ENCODE data around the gene MYL5. TPM values are rescaled to one million over a fixed set of nuclear protein-coding genes. Genes with fewer than 3 reads are reported as not detected.
"Not testable (repeated sequence)": the region's sequence is repeated elsewhere in the genome, so short reads cannot be mapped to it uniquely, and the experiment has no call there.

The MYL5 gene
- total RNA-seq, 1 experiment from 2014 or later, result 29.8 TPM

DNA sequence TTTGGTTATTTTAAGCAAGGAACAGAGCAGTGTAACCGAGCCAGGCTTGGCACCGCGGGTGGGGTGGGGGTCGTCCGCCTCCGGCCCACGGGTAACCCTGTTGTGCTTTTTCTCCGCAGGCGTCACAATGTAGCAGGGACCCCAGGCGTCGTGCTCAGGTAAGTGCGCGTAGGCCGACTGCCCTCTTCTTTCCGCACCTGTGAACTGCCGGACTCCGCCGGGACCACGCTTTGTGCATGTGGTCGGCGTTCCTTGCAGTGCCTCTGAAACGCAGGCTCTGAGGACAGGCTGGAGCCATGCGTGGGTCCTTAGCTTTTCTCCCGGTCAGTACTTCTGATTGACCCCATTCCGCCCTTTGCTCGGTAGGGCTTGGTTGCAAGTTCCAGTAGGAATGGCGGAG lies 56.2 kb downstream of the MYL5 start:
- peaks cover 30% of the 10 kb centered on the region for H4K20me1 ChIP-seq (ENCODE audit: insufficient read depth)
- ChIA-PET CTCF (no interaction called here), POLR2A (ENCODE audit: unreplicated experiment) (no interaction called here)
- 0 out of 2 replicates have a peak, but pooled peaks cover 4% of the 10 kb centered on the region for H3K79me2 ChIP-seq (ENCODE audit: low read depth)
- no peaks in the 10 kb centered on the region for H3K4me1 ChIP-seq (replicated peaks; ENCODE audit: insufficient read depth)
- H2AFZ ChIP-seq, result no peak overlapping the region
- H3K4me3 ChIP-seq, result no peak overlapping the region
- H3K27me3 ChIP-seq (ENCODE audit: insufficient read depth, low read depth), result no peaks in the 10 kb centered on the region
- no TSS peak for BruUV-seq (replicated peaks)
- H3K36me3 ChIP-seq (ENCODE audit: low read depth), result 0 out of 2 replicates have a peak, but pooled peaks cover 4% of the 10 kb centered on the region
- DNase-seq, result no peak
- no peak overlapping the region for H3K27ac ChIP-seq
- H3K4me2 ChIP-seq, result no peak overlapping the region
- intact Hi-C loops (cut with micrococcal nuclease; ENCODE audit: unreplicated experiment), result no loop called here
- peaks cover 10% of the 10 kb centered on the region; the same call in 1 of the 2 replicates for H3F3A ChIP-seq (ENCODE audit: insufficient read depth, low read depth)
- H3K9me3 ChIP-seq (ENCODE audit: insufficient read depth, low read depth), result no peaks in the 10 kb centered on the region
- TF ChIP-seq EZH2 (IDR thresholded peaks at IDR 0.05; ENCODE audit: low read depth), result no peak
- H3K9me2 ChIP-seq (ENCODE audit: insufficient read depth), result no peaks in the 10 kb centered on the region

DNA sequence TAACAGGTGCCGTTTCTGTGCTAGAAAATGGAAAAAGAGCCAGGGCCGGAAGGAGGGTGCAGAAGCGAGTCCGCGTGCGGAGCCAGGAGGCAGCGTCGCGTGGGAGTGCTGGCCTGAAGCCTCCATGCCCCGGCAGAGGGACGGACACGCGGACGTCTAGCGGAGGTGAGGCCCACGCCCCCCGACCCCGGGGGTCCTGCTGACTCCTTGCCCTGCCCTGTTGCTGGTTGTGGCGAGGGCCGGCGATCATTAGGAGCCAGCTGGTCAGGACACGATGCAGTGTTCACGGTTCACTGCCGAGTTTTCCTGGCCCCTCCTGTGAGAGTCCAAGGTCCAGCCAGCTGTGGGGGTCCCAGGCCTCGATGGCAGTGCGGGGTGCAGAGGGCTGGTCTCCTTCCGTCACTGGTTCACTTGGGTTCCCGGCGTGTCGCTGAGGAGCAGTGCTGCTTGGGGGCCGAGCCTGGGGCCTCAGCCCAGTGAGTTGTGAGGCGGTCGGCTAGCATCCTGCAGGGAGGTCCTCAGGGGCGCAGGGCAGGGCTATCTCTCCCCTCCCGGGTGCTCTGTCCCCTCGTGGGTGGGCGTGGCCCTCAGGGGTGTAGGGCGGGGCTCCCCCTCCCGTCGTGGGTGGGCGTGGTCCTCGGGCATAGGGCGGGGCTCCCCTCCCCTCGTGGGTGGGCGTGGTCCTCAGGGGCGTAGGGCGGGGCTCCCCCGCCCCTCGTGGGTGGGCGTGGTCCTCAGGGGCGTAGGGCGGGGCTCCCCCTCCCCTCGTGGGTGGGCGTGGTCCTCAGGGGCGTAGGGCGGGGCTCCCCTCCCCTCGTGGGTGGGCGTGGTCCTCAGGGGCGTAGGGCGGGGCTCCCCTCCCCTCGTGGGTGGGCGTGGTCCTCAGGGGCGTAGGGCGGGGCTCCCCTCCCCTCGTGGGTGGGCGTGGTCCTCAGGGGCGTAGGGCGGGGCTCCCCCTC lies 56.9 kb downstream of the MYL5 start:
- H3K4me1 ChIP-seq (replicated peaks; ENCODE audit: insufficient read depth); CTCF ChIA-PET; H3K9me3 ChIP-seq (ENCODE audit: insufficient read depth, low read depth); H3K36me3 ChIP-seq (ENCODE audit: low read depth); POLR2A ChIA-PET (ENCODE audit: unreplicated experiment); BruUV-seq (replicated peaks); H2AFZ ChIP-seq; intact Hi-C loops (cut with micrococcal nuclease; ENCODE audit: unreplicated experiment); H3K9me2 ChIP-seq (ENCODE audit: insufficient read depth); H3K79me2 ChIP-seq (ENCODE audit: low read depth); H3K27me3 ChIP-seq (ENCODE audit: insufficient read depth, low read depth); H3K27ac ChIP-seq; H3K4me3 ChIP-seq; DNase-seq; H3K4me2 ChIP-seq: not testable (repeated sequence)
- peaks cover 25% of the 10 kb centered on the region for H4K20me1 ChIP-seq (ENCODE audit: insufficient read depth)
- peaks cover 10% of the 10 kb centered on the region; the same call in 1 of the 2 replicates for H3F3A ChIP-seq (ENCODE audit: insufficient read depth, low read depth)

Other genes starting within 250 kb of the MYL5 start
- gene ZNF721, start 175.4 kb upstream of the MYL5 start, total RNA-seq (2021), result 18.2 and 25.9 TPM in 2 replicates
- gene PIGG, start 175.3 kb upstream of the MYL5 start, total RNA-seq (2021), result 67.0 and 78.8 TPM in 2 replicates
- not detected in 2 replicates for gene TMEM271, start 98.2 kb upstream of the MYL5 start, total RNA-seq (2021)
- 5.9 and 8.2 TPM in 2 replicates for gene PDE6B, start 49.0 kb upstream of the MYL5 start, total RNA-seq (2021)
- gene ATP5ME, start 266 bp upstream of the MYL5 start, total RNA-seq (2021), result 334 and 417 TPM in 2 replicates
- gene SLC49A3, start 14.6 kb downstream of the MYL5 start, total RNA-seq (2021), result 8.1 and 10.7 TPM in 2 replicates
- gene PCGF3, start 31.3 kb downstream of the MYL5 start, total RNA-seq (2021), result 60.5 and 60.8 TPM in 2 replicates
- 2.2 and 3.9 TPM in 2 replicates for gene CPLX1, start 151.6 kb downstream of the MYL5 start, total RNA-seq (2021)

Data from PC-9 (cell line).